SHP77 treated with DMSO at 0.1 percent for 48 hours (cell line): Measurements from ENCODE around the gene NSD1.

Experiments
- DNase-seq: peaks from one replicate; lab custom pipeline; 2025; lab: John Stamatoyannopoulos, UW

NSD1 gene

GRCh38 chr5:177307544-177308363 lies 174.2 kb downstream of the NSD1 start:
- DNase-seq = no peak

GRCh38 chr5:177308740-177309139 lies 175.2 kb downstream of the NSD1 start:
- no peak for DNase-seq

GRCh38 chr5:177309351-177310191 lies 176.0 kb downstream of the NSD1 start:
- DNase-seq = peak; percentile 38

GRCh38 chr5:177310332-177310731 lies 176.8 kb downstream of the NSD1 start:
- DNase-seq = no peak

GRCh38 chr5:177310757-177311391 lies 177.3 kb downstream of the NSD1 start:
- no peak for DNase-seq

- DNase-seq = no peak
Observed at GRCh38 chr5:177311392-177311722, 177.8 kb downstream of the NSD1 start.

- DNase-seq = peak; percentile 92
Observed at GRCh38 chr5:177311723-177312648, 178.4 kb downstream of the NSD1 start, which contains the start of gene MXD3. Gene MXD3 (minus strand): TSS chr5:177311898. CDS start chr5:177311830, 68 bp downstream.

GRCh38 chr5:177312649-177313181 lies 179.1 kb downstream of the NSD1 start:
- DNase-seq = no peak

- DNase-seq = no peak
Observed at GRCh38 chr5:177313561-177314259, 180.1 kb downstream of the NSD1 start.

- no peak for DNase-seq
Observed at GRCh38 chr5:177314376-177315342, 181.1 kb downstream of the NSD1 start.

- DNase-seq = no peak
Observed at GRCh38 chr5:177315411-177315810, 181.8 kb downstream of the NSD1 start.

- DNase-seq = no peak
Observed at GRCh38 chr5:177316005-177316404, 182.4 kb downstream of the NSD1 start.

- DNase-seq = peak; percentile 44
Observed at GRCh38 chr5:177317959-177318377, 184.4 kb downstream of the NSD1 start.

GRCh38 chr5:177319913-177320588 lies 186.5 kb downstream of the NSD1 start:
- DNase-seq = no peak

GRCh38 chr5:177320879-177321278 lies 187.3 kb downstream of the NSD1 start:
- no peak for DNase-seq

- DNase-seq = no peak
Observed at GRCh38 chr5:177325868-177326381, 192.4 kb downstream of the NSD1 start.

- DNase-seq = no peak
Observed at GRCh38 chr5:177327539-177328522, 194.3 kb downstream of the NSD1 start.
